PC-9 (cell line): ENCODE results near the gene GPR25.

Experiments used
- CTCF ChIP-seq: fragments of 200-600 bp; sonication (generic); conservative IDR thresholded peaks from 2 replicates; pipeline ENCODE4 v1.6.1; 2017; ENCODE audit warnings: mixed run types, antibody characterized with exemption, mild to moderate bottlenecking, moderate library complexity
- EZH2 ChIP-seq: fragments of 200-600 bp; sonication (generic); IDR thresholded peaks from 2 replicates; pipeline ENCODE4 v1.8.0; 2017; ENCODE audit warnings: antibody characterized with exemption, low read depth

GRCh38 chr1:200875416-200875815 is 2.6 kb downstream of the GPR25 start:
- TF ChIP-seq CTCF (no peak), EZH2 (no peak)
